ENCODE results near the gene SOCS2. TPM values are rescaled to one million over a fixed set of nuclear protein-coding genes. Genes with fewer than 3 reads are reported as not detected.
"Not testable (repeated sequence)": the region's sequence is repeated elsewhere in the genome, so short reads cannot be mapped to it uniquely, and the experiment has no call there.

SOCS2 gene
- total RNA-seq, 1 donor from 2014 or later = 95.8 TPM

- TF ChIP-seq CTCF (IDR thresholded peaks at IDR 0.05) = no peak
- no peak overlapping the region for H3K4me3 ChIP-seq
- H3K9me3 ChIP-seq = no peaks in the 10 kb centered on the region
- H3K4me1 ChIP-seq = peaks cover 0 to 8% of the 10 kb centered on the region in 2 donors
- H3K27me3 ChIP-seq = no peaks in the 10 kb centered on the region
- intact Hi-C loops (cut with DNase I) = no loop called here
- H3K36me3 ChIP-seq = no peaks in the 10 kb centered on the region
- no peak overlapping the region for H3K27ac ChIP-seq
- no peak for DNase-seq (ENCODE audit: low spot score in 2 of 2)
These were observed 46.5 kb downstream of the SOCS2 start for GRCh38 chr12:93618891-93619410.

DNA sequence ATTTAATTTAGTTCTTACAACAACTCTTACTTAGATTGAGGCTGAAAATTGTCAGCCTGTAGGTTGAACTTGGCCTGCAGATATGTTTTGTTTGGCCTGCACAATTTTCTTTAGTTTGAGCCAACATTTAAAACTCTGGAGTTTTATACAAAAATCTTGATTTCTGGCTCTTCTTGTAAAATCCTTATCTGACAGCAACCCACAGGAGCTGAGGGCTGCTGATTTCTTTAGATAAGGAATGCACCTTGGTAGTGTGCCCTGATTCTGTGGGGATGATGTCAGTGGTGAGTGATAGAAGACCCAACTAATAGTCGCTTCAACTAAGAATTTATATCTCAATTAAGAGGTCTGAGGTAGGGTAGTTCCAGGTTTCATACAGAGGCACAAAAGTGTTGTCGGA lies 49.5 kb downstream of the SOCS2 start:
- intact Hi-C loops (cut with DNase I) = no loop called here
- Histone ChIP-seq H3K27me3 (no peaks in the 10 kb centered on the region), H3K4me3 (peak overlapping the region in 1 of 2 donors; percentile 12), H3K4me1 (peaks cover 0 to 8% of the 10 kb centered on the region in 2 donors), H3K36me3 (no peaks in the 10 kb centered on the region), H3K27ac (peak overlapping the region; percentile 68 to 69), H3K9me3 (no peaks in the 10 kb centered on the region)
- no peak for TF ChIP-seq CTCF (IDR thresholded peaks at IDR 0.05)
- no peak for DNase-seq (ENCODE audit: low spot score in 2 of 2)

- Histone ChIP-seq H3K27me3 (no peaks in the 10 kb centered on the region), H3K36me3 (no peaks in the 10 kb centered on the region), H3K27ac (peak overlapping the region; percentile 68 to 69), H3K9me3 (no peaks in the 10 kb centered on the region), H3K4me1 (peaks cover 0 to 8% of the 10 kb centered on the region in 2 donors), H3K4me3 (peak overlapping the region in 1 of 2 donors; percentile 12)
- TF ChIP-seq CTCF (IDR thresholded peaks at IDR 0.05) = no peak
- DNase-seq (ENCODE audit: low spot score in 2 of 2) = peak in 1 of 2 donors; percentile 66
- intact Hi-C loops (cut with DNase I) = no loop called here
These were observed 50.0 kb downstream of the SOCS2 start for GRCh38 chr12:93622485-93622884.

DNA sequence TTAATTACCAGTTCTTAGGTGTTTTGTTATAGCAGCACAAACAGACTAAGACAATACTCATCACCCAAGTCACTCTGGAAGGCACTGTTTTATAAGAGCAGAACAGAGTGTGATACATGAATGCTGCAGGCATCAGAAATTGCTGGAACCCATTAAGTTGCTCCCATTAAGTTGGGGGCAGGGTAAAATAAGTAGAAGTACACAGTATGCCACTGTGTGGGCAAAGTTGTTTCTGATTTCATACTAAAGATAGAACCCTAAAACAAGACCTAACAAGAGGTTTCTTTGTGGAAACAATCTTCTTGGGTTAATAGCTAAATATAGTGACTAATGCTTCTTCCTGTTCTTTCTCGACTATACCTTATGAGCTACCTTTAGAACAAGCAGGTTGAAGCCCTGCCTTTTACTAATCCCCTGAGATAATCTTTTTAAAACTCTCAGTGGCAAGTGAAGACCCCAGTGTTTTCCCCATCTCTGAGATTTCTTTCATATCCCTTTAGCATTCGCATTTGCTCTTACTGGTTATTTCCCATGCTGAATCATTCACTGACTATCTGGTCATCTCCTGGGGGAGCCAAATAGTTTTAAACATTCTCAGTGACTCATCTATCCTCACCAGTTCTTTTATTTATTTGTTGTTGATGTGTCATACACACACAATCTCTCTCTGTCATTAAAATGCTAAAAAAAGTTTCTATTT lies 52.3 kb downstream of the SOCS2 start:
- Histone ChIP-seq H3K4me1 (peaks cover 0 to 8% of the 10 kb centered on the region in 2 donors), H3K27ac (no peak overlapping the region), H3K4me3 (no peak overlapping the region), H3K27me3 (no peaks in the 10 kb centered on the region), H3K36me3 (no peaks in the 10 kb centered on the region), H3K9me3 (no peaks in the 10 kb centered on the region)
- intact Hi-C loops (cut with DNase I) = no loop called here
- no peak for DNase-seq (ENCODE audit: low spot score in 2 of 2)
- TF ChIP-seq CTCF (IDR thresholded peaks at IDR 0.05) = no peak

DNA sequence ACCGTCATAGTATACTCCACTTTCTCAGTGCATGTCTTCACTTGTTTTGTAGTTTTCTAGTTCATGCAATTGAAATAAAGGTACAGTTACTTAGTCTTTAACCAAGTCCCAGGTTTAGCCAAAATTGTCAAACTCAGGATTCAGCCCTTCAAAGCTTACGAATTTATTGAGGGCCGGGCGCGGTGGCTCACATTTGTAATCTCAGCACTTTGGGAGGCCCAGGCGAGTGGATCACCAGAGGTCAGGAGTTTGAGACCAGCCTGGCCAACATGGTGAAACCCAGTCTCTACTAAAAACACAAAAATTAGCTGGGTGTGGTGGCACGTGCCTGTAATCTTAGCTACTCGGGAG lies 52.8 kb downstream of the SOCS2 start:
- DNase-seq (ENCODE audit: low spot score in 2 of 2); H3K4me3 ChIP-seq; H3K36me3 ChIP-seq; intact Hi-C loops (cut with DNase I); H3K27me3 ChIP-seq; H3K9me3 ChIP-seq; H3K27ac ChIP-seq; H3K4me1 ChIP-seq: not testable (repeated sequence)

GRCh38 chr12:93626160-93626559 lies 53.7 kb downstream of the SOCS2 start:
- Histone ChIP-seq H3K36me3 (no peaks in the 10 kb centered on the region), H3K27me3 (no peaks in the 10 kb centered on the region), H3K4me3 (no peak overlapping the region), H3K27ac (no peak overlapping the region), H3K4me1 (peaks cover 0 to 8% of the 10 kb centered on the region in 2 donors), H3K9me3 (no peaks in the 10 kb centered on the region)
- TF ChIP-seq CTCF (IDR thresholded peaks at IDR 0.05) = no peak
- intact Hi-C loops (cut with DNase I) = no loop called here
- no peak for DNase-seq (ENCODE audit: low spot score in 2 of 2)

Other genes with a start within 250 kb of the SOCS2 start
- 117 TPM for gene NUDT4, start 194.8 kb upstream of the SOCS2 start, total RNA-seq
- gene UBE2N, start 130.7 kb upstream of the SOCS2 start, total RNA-seq = 19.4 TPM
- gene MRPL42, start 105.2 kb upstream of the SOCS2 start, total RNA-seq = 8.4 TPM
- gene CRADD, start 104.7 kb downstream of the SOCS2 start, total RNA-seq = not detected